ENCODE data around the gene REN. TPM values are rescaled to one million over a fixed set of nuclear protein-coding genes. Genes with fewer than 3 reads are reported as not detected.

The REN gene
- total RNA-seq, 2 donors from 2014 or later: not detected

- no peak for ATAC-seq (replicated peaks)
- no peaks in the 10 kb centered on the region for H3K9me3 Mint-ChIP-seq
- no peak overlapping the region for H3K27ac Mint-ChIP-seq
- no peaks in the 10 kb centered on the region for H3K36me3 Mint-ChIP-seq (ENCODE audit: low read depth)
- H3K4me1 Mint-ChIP-seq: no peaks in the 10 kb centered on the region
- H3K4me3 Mint-ChIP-seq: peak overlapping the region; percentile 52
- H3K27me3 Mint-ChIP-seq: no peaks in the 10 kb centered on the region
Observed at GRCh38 chr1:204152310-204153044, 13.7 kb downstream of the REN start.

- H3K36me3 Mint-ChIP-seq (ENCODE audit: low read depth): no peaks in the 10 kb centered on the region
- peak; percentile 64 for ATAC-seq (replicated peaks)
- no peak within 1 kb of the TSS for H3K27ac Mint-ChIP-seq
- H3K4me3 Mint-ChIP-seq: peak within 1 kb of the TSS; percentile 54
- H3K9me3 Mint-ChIP-seq: no peaks in the 10 kb centered on the region
- H3K4me1 Mint-ChIP-seq: no peaks in the 10 kb centered on the region
- no peaks in the 10 kb centered on the region for H3K27me3 Mint-ChIP-seq
Observed at GRCh38 chr1:204151552-204152309, 14.4 kb downstream of the REN start, which contains the start of gene ETNK2. Gene ETNK2, minus strand, starts transcription at chr1:204152044. Its CDS starts 192 bp downstream, at chr1:204151852.

- Mint-ChIP-seq H3K27me3 (no peaks in the 10 kb centered on the region), H3K27ac (no peak overlapping the region), H3K4me3 (peak overlapping the region; percentile 54), H3K36me3 (ENCODE audit: low read depth) (no peaks in the 10 kb centered on the region), H3K4me1 (no peaks in the 10 kb centered on the region), H3K9me3 (no peaks in the 10 kb centered on the region)
- ATAC-seq (replicated peaks): peak; percentile 10
Observed at GRCh38 chr1:204150702-204151551, 15.2 kb downstream of the REN start.

- Mint-ChIP-seq H3K4me1 (no peaks in the 10 kb centered on the region), H3K27me3 (no peaks in the 10 kb centered on the region), H3K36me3 (ENCODE audit: low read depth) (no peaks in the 10 kb centered on the region), H3K27ac (no peak overlapping the region), H3K9me3 (no peaks in the 10 kb centered on the region), H3K4me3 (peak overlapping the region; percentile 54)
- no peak for ATAC-seq (replicated peaks)
Observed at GRCh38 chr1:204149635-204150565, 16.2 kb downstream of the REN start.

- H3K4me3 Mint-ChIP-seq: no peak overlapping the region
- no peaks in the 10 kb centered on the region for H3K27me3 Mint-ChIP-seq
- no peaks in the 10 kb centered on the region for H3K9me3 Mint-ChIP-seq
- ATAC-seq (replicated peaks): no peak
- H3K27ac Mint-ChIP-seq: no peak overlapping the region
- no peaks in the 10 kb centered on the region for H3K4me1 Mint-ChIP-seq
- no peaks in the 10 kb centered on the region for H3K36me3 Mint-ChIP-seq (ENCODE audit: low read depth)
Observed at GRCh38 chr1:204149107-204149506, 17.0 kb downstream of the REN start.

- Mint-ChIP-seq H3K27me3 (no peaks in the 10 kb centered on the region), H3K9me3 (no peaks in the 10 kb centered on the region), H3K27ac (no peak overlapping the region), H3K4me1 (no peaks in the 10 kb centered on the region), H3K36me3 (ENCODE audit: low read depth) (no peaks in the 10 kb centered on the region), H3K4me3 (no peak overlapping the region)
- no peak for ATAC-seq (replicated peaks)
Observed at GRCh38 chr1:204147406-204148383, 18.4 kb downstream of the REN start.

- no peak overlapping the region for H3K4me3 Mint-ChIP-seq
- H3K36me3 Mint-ChIP-seq (ENCODE audit: low read depth): no peaks in the 10 kb centered on the region
- H3K27ac Mint-ChIP-seq: no peak overlapping the region
- H3K4me1 Mint-ChIP-seq: no peaks in the 10 kb centered on the region
- no peaks in the 10 kb centered on the region for H3K9me3 Mint-ChIP-seq
- ATAC-seq (replicated peaks): no peak
- no peaks in the 10 kb centered on the region for H3K27me3 Mint-ChIP-seq
Observed at GRCh38 chr1:204146965-204147364, 19.2 kb downstream of the REN start.

GRCh38 chr1:204146309-204146708 is 19.8 kb downstream of the REN start:
- H3K4me1 Mint-ChIP-seq: no peaks in the 10 kb centered on the region
- no peaks in the 10 kb centered on the region for H3K27me3 Mint-ChIP-seq
- H3K27ac Mint-ChIP-seq: no peak overlapping the region
- no peaks in the 10 kb centered on the region for H3K9me3 Mint-ChIP-seq
- H3K4me3 Mint-ChIP-seq: no peak overlapping the region
- no peak for ATAC-seq (replicated peaks)
- H3K36me3 Mint-ChIP-seq (ENCODE audit: low read depth): no peaks in the 10 kb centered on the region

GRCh38 chr1:204145033-204145504 is 21.1 kb downstream of the REN start:
- Mint-ChIP-seq H3K27ac (no peak overlapping the region), H3K4me1 (no peaks in the 10 kb centered on the region), H3K4me3 (no peak overlapping the region), H3K27me3 (no peaks in the 10 kb centered on the region), H3K36me3 (ENCODE audit: low read depth) (no peaks in the 10 kb centered on the region), H3K9me3 (no peaks in the 10 kb centered on the region)
- ATAC-seq (replicated peaks): no peak

- Mint-ChIP-seq H3K4me1 (no peaks in the 10 kb centered on the region), H3K36me3 (ENCODE audit: low read depth) (no peaks in the 10 kb centered on the region), H3K27ac (no peak overlapping the region), H3K4me3 (no peak overlapping the region), H3K27me3 (no peaks in the 10 kb centered on the region), H3K9me3 (no peaks in the 10 kb centered on the region)
- no peak for ATAC-seq (replicated peaks)
Observed at GRCh38 chr1:204143276-204144041, 22.7 kb downstream of the REN start.

- H3K27me3 Mint-ChIP-seq: no peaks in the 10 kb centered on the region
- no peak overlapping the region for H3K27ac Mint-ChIP-seq
- ATAC-seq (replicated peaks): peak; percentile 31
- H3K9me3 Mint-ChIP-seq: no peaks in the 10 kb centered on the region
- H3K36me3 Mint-ChIP-seq (ENCODE audit: low read depth): no peaks in the 10 kb centered on the region
- H3K4me1 Mint-ChIP-seq: no peaks in the 10 kb centered on the region
- no peak overlapping the region for H3K4me3 Mint-ChIP-seq
Observed at GRCh38 chr1:204142032-204142974, 23.8 kb downstream of the REN start.

Data from activated T-helper 17 cell treated with anti-CD3 and anti-CD28 coated beads, Interleukin-2, amount 50 U/mL, for 72 hours (primary cell).